Stimulated activated CD8-positive, alpha-beta memory T cell treated with anti-CD3 and anti-CD28 coated beads, Interleukin-15, amount 100 ng/mL, for 4 hours (primary cell): ENCODE measurements around the gene TXNDC12.
"Not testable (repeated sequence)": the region's sequence is repeated elsewhere in the genome, so short reads cannot be mapped to it uniquely, and the experiment has no call there.

Experiments
- DNase-seq, 2 donors: peaks; one replicate each; pipeline ENCODE4 v3.0.0-alpha.2; 2020; ENCODE audit warnings: low read depth in 2 of 2

TXNDC12 gene

GRCh38 chr1:52055066-52055865 is at the start of gene TXNDC12:
Gene TXNDC12 (minus strand): TSS chr1:52055191. CDS start chr1:52055096, 95 bp downstream.
- peak; percentile 24 to 26 for DNase-seq

- no peak for DNase-seq
Measured at GRCh38 chr1:52102336-52103013, 47.5 kb upstream of the TXNDC12 start.

GRCh38 chr1:52098139-52098871 is 43.3 kb upstream of the TXNDC12 start:
- no peak for DNase-seq

- no peak for DNase-seq
Measured at GRCh38 chr1:52096216-52096615, 41.2 kb upstream of the TXNDC12 start.

GRCh38 chr1:52094300-52094699 is 39.3 kb upstream of the TXNDC12 start:
- not testable (repeated sequence) for DNase-seq

- DNase-seq, result not testable (repeated sequence)
Measured at GRCh38 chr1:52087892-52088291, 32.9 kb upstream of the TXNDC12 start.

- no peak for DNase-seq
Measured at GRCh38 chr1:52080014-52080415, 25.0 kb upstream of the TXNDC12 start.

- DNase-seq, result not testable (repeated sequence)
Measured at GRCh38 chr1:52077277-52077676, 22.3 kb upstream of the TXNDC12 start.

- DNase-seq, result no peak
Measured at GRCh38 chr1:52072291-52072690, 17.3 kb upstream of the TXNDC12 start.

GRCh38 chr1:52070704-52071103 is 15.7 kb upstream of the TXNDC12 start:
- DNase-seq, result no peak

- DNase-seq, result no peak
Measured at GRCh38 chr1:52063192-52063591, 8.2 kb upstream of the TXNDC12 start.

- DNase-seq, result no peak
Measured at GRCh38 chr1:52060822-52061221, 5.8 kb upstream of the TXNDC12 start.

GRCh38 chr1:52059888-52060287 is 4.9 kb upstream of the TXNDC12 start:
- no peak for DNase-seq

- no peak for DNase-seq
Measured at GRCh38 chr1:52059321-52059720, 4.3 kb upstream of the TXNDC12 start.

- DNase-seq, result no peak
Measured at GRCh38 chr1:52057876-52058415, 3.0 kb upstream of the TXNDC12 start.

- no peak for DNase-seq
Measured at GRCh38 chr1:52057255-52057654, 2.3 kb upstream of the TXNDC12 start.

GRCh38 chr1:52056937-52057231 is 1.9 kb upstream of the TXNDC12 start:
- no peak for DNase-seq

GRCh38 chr1:52056163-52056936 is 1.4 kb upstream of the TXNDC12 start, which contains the start of gene BTF3L4:
Gene BTF3L4 (plus strand): TSS chr1:52056295. CDS start chr1:52059848, 3,553 bp downstream.
- peak; percentile 79 to 91 for DNase-seq

- DNase-seq, result no peak
Measured at GRCh38 chr1:52055866-52056162, 823 bp upstream of the TXNDC12 start.

GRCh38 chr1:52054496-52055065 is 410 bp downstream of the TXNDC12 start:
- DNase-seq, result no peak

GRCh38 chr1:52053862-52054261 is 1.1 kb downstream of the TXNDC12 start:
- DNase-seq, result no peak
